DOHH2 (cell line): ENCODE results near the gene GALNTL6.

Experiments
- H3F3A ChIP-seq: fragments of 200-600 bp; sonication (generic), shearing (Covaris generic); 2 replicates; pipeline ENCODE4 v1.6.0; 2016; ENCODE audit warnings: antibody characterized with exemption, mild to moderate bottlenecking; ENCODE audit not compliant: control insufficient read depth, insufficient read depth
- H3K27ac ChIP-seq: fragments of 200-600 bp; sonication (generic); 2 replicates; pipeline ENCODE4 v1.5.1; 2014; ENCODE audit warnings: low read depth, mild to moderate bottlenecking, low read length, moderate library complexity
- H3K27me3 ChIP-seq: fragments of 200-600 bp; sonication (generic); 2 replicates; pipeline ENCODE4 v1.6.1; 2014; ENCODE audit warnings: mild to moderate bottlenecking, low read length, mixed read lengths; ENCODE audit not compliant: control insufficient read depth
- H3K36me3 ChIP-seq: fragments of 200-600 bp; sonication (generic); 2 replicates; pipeline ENCODE4 v1.6.1; 2014; ENCODE audit warnings: mild to moderate bottlenecking, low read length, moderate library complexity, mixed read lengths; ENCODE audit not compliant: control insufficient read depth
- H3K4me1 ChIP-seq: fragments of 200-600 bp; sonication (generic); 2 replicates; pipeline ENCODE4 v1.6.1; 2014; ENCODE audit warnings: mild to moderate bottlenecking, low read length, mixed read lengths; ENCODE audit not compliant: control insufficient read depth
- H3K4me2 ChIP-seq: fragments of 200-600 bp; sonication (generic); 2 replicates; pipeline ENCODE4 v1.6.0; 2014; ENCODE audit warnings: mild to moderate bottlenecking, low read length, moderate library complexity
- H3K4me3 ChIP-seq: fragments of 200-600 bp; sonication (generic); 2 replicates; pipeline ENCODE4 v1.5.1; 2014; ENCODE audit warnings: mild to moderate bottlenecking, low read length, mixed read lengths
- H3K79me2 ChIP-seq: fragments of 200-600 bp; sonication (generic); 2 replicates; pipeline ENCODE4 v1.6.1; 2014; ENCODE audit warnings: mild to moderate bottlenecking, low read length, mixed read lengths; ENCODE audit not compliant: control insufficient read depth
- H3K9me2 ChIP-seq: fragments of 200-600 bp; sonication (generic); replicated peaks from 2 replicates; pipeline ENCODE4 v1.6.1; 2014; ENCODE audit warnings: mild to moderate bottlenecking, low read length, mixed read lengths; ENCODE audit not compliant: control insufficient read depth
- H3K9me3 ChIP-seq: fragments of 200-600 bp; sonication (generic); 2 replicates; pipeline ENCODE4 v1.6.1; 2014; ENCODE audit warnings: antibody characterized with exemption, low read length, mixed read lengths; ENCODE audit not compliant: control insufficient read depth, insufficient read depth
- H4K20me1 ChIP-seq: fragments of 200-600 bp; sonication (generic); 2 replicates; pipeline ENCODE4 v1.6.0; 2014; ENCODE audit warnings: low read depth, mild to moderate bottlenecking, antibody characterized with exemption, low read length, moderate library complexity; ENCODE audit not compliant: control insufficient read depth, insufficient read depth
- CTCF ChIP-seq: fragments of 200-600 bp; sonication (generic); IDR thresholded peaks from one replicate; pipeline ENCODE4 v1.5.1; 2014; ENCODE audit warnings: antibody characterized with exemption, mild to moderate bottlenecking, low read depth, low read length; ENCODE audit not compliant: poor library complexity, severe bottlenecking
- EZH2phosphoT487 ChIP-seq: fragments of 200-600 bp; sonication (generic); IDR thresholded peaks from 2 replicates; pipeline ENCODE4 v1.6.1; 2017; ENCODE audit warnings: borderline replicate concordance, mild to moderate bottlenecking, antibody characterized with exemption, low read length, moderate library complexity, mixed read lengths

Gene GALNTL6

GRCh38 chr4:171948038-171948437, 134.8 kb downstream of the GALNTL6 start:
- TF ChIP-seq EZH2phosphoT487: no peak
- no peak for TF ChIP-seq CTCF
- no peaks in the 10 kb centered on the region for H4K20me1 ChIP-seq
- H3K27me3 ChIP-seq: no peaks in the 10 kb centered on the region
- H3K79me2 ChIP-seq: no peaks in the 10 kb centered on the region
- H3K4me1 ChIP-seq: no peaks in the 10 kb centered on the region
- no peak overlapping the region for H3K27ac ChIP-seq
- H3K9me2 ChIP-seq: no peaks in the 10 kb centered on the region
- no peaks in the 10 kb centered on the region for H3K9me3 ChIP-seq
- no peak overlapping the region for H3K4me3 ChIP-seq
- no peaks in the 10 kb centered on the region for H3K36me3 ChIP-seq
- H3K4me2 ChIP-seq: no peak overlapping the region
- H3F3A ChIP-seq: no peaks in the 10 kb centered on the region

- no peaks in the 10 kb centered on the region for H3K27me3 ChIP-seq
- no peaks in the 10 kb centered on the region for H4K20me1 ChIP-seq
- no peaks in the 10 kb centered on the region for H3K36me3 ChIP-seq
- H3F3A ChIP-seq: no peaks in the 10 kb centered on the region
- H3K4me2 ChIP-seq: no peak overlapping the region
- no peak overlapping the region for H3K4me3 ChIP-seq
- no peaks in the 10 kb centered on the region for H3K4me1 ChIP-seq
- H3K9me2 ChIP-seq: no peaks in the 10 kb centered on the region
- TF ChIP-seq EZH2phosphoT487 (no peak), CTCF (no peak)
- H3K79me2 ChIP-seq: no peaks in the 10 kb centered on the region
- no peak overlapping the region for H3K27ac ChIP-seq
- no peaks in the 10 kb centered on the region for H3K9me3 ChIP-seq
These were observed 141.4 kb downstream of the GALNTL6 start for GRCh38 chr4:171954650-171955049.

- no peak overlapping the region for H3K27ac ChIP-seq
- H3K9me2 ChIP-seq: no peaks in the 10 kb centered on the region
- H3K4me3 ChIP-seq: no peak overlapping the region
- H3K79me2 ChIP-seq: no peaks in the 10 kb centered on the region
- no peaks in the 10 kb centered on the region for H3K36me3 ChIP-seq
- H3K27me3 ChIP-seq: no peaks in the 10 kb centered on the region
- H3K4me2 ChIP-seq: no peak overlapping the region
- no peaks in the 10 kb centered on the region for H3F3A ChIP-seq
- no peak for TF ChIP-seq EZH2phosphoT487
- TF ChIP-seq CTCF: no peak
- no peaks in the 10 kb centered on the region for H3K9me3 ChIP-seq
- H4K20me1 ChIP-seq: no peaks in the 10 kb centered on the region
- H3K4me1 ChIP-seq: no peaks in the 10 kb centered on the region
These were observed 143.5 kb downstream of the GALNTL6 start for GRCh38 chr4:171956678-171957077.

- H3K4me3 ChIP-seq: no peak overlapping the region
- H3K27me3 ChIP-seq: no peaks in the 10 kb centered on the region
- H3K9me2 ChIP-seq: no peaks in the 10 kb centered on the region
- H3K79me2 ChIP-seq: no peaks in the 10 kb centered on the region
- H3K36me3 ChIP-seq: no peaks in the 10 kb centered on the region
- no peaks in the 10 kb centered on the region for H4K20me1 ChIP-seq
- no peak overlapping the region for H3K27ac ChIP-seq
- H3K4me2 ChIP-seq: no peak overlapping the region
- no peak for TF ChIP-seq EZH2phosphoT487
- no peak for TF ChIP-seq CTCF
- H3K9me3 ChIP-seq: no peaks in the 10 kb centered on the region
- no peaks in the 10 kb centered on the region for H3F3A ChIP-seq
- no peaks in the 10 kb centered on the region for H3K4me1 ChIP-seq
These were observed 148.9 kb downstream of the GALNTL6 start for GRCh38 chr4:171962110-171962509.
